22Rv1 (cell line): ENCODE data around the gene NME5.

Experiments used
- ZFX ChIP-seq: fragments of 450-650 bp; IDR thresholded peaks from 2 replicates; pipeline ENCODE4 v1.6.1; 2017; ENCODE audit warnings: antibody characterized with exemption, borderline replicate concordance
- TF ChIP-seq, protein P1 (sequence below): fragments of 450-650 bp; IDR thresholded peaks from 2 replicates; pipeline ENCODE4 v1.5.1; 2017; ENCODE audit warnings: mild to moderate bottlenecking

DNA sequence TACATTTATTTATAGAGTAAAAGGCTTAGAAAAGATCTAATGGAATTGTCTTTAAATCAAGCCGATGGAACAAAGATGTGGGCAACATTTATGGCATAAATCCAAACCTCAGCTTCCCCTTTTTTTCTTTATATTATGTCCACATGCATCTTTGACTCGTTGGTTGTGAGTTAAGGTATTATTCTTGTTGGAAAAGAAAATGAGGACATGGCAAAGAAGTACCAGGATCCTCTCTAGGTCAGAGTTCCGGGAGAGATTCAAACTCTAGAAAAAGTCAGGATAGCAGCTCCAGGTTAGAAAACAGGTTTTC lies 508 bp upstream of the NME5 start:
- TF ChIP-seq, protein P1, sequence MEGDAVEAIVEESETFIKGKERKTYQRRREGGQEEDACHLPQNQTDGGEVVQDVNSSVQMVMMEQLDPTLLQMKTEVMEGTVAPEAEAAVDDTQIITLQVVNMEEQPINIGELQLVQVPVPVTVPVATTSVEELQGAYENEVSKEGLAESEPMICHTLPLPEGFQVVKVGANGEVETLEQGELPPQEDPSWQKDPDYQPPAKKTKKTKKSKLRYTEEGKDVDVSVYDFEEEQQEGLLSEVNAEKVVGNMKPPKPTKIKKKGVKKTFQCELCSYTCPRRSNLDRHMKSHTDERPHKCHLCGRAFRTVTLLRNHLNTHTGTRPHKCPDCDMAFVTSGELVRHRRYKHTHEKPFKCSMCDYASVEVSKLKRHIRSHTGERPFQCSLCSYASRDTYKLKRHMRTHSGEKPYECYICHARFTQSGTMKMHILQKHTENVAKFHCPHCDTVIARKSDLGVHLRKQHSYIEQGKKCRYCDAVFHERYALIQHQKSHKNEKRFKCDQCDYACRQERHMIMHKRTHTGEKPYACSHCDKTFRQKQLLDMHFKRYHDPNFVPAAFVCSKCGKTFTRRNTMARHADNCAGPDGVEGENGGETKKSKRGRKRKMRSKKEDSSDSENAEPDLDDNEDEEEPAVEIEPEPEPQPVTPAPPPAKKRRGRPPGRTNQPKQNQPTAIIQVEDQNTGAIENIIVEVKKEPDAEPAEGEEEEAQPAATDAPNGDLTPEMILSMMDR, result no peak
- TF ChIP-seq ZFX, result no peak
